Caco-2 (cell line): ENCODE data around the gene GADD45G. TPM values are rescaled to one million over a fixed set of nuclear protein-coding genes. Genes with fewer than 3 reads are reported as not detected.

Source experiments
- BruUV-seq: library from RNA; stranded (reverse); fragments of 400-500 nt; replicated peaks from 2 replicates; lab custom pipeline; 2021; lab: Mats Ljungman, UMichigan
- CTCF ChIA-PET: fragments of 300-600 bp; sonication (Branson Sonifier 250); formaldehyde crosslinking; loops from one replicate; lab custom pipeline; 2022; ENCODE audit warnings: antibody characterized with exemption; lab: Charles Lee
- POLR2A ChIA-PET: fragments of 300-600 bp; sonication (Branson Sonifier 250); formaldehyde crosslinking; loops from one replicate; lab custom pipeline; 2022; ENCODE audit warnings: antibody characterized with exemption; lab: Charles Lee
- DNase-seq, 2 experiments: peaks; one replicate each; pipeline versions ENCODE4 v3.0.0 to v3.0.0-alpha.2; 2020 to 2022
- H3K27me3 ChIP-seq: replicated peaks from 2 replicates; pipeline ENCODE4 v1.6.0; 2011; ENCODE audit warnings: low read length; ENCODE audit not compliant: control insufficient read depth, insufficient read depth
- H3K36me3 ChIP-seq: 2 replicates; pipeline ENCODE4 v1.5.1; 2011; ENCODE audit warnings: low read length; ENCODE audit not compliant: control insufficient read depth, insufficient read depth
- H3K4me1 ChIP-seq: fragments of 250-450 bp; sonication (Bioruptor Pico); 2 replicates; pipeline ENCODE4 v1.5.1; 2020; ENCODE audit warnings: mild to moderate bottlenecking
- H3K4me3 ChIP-seq: 2 replicates; pipeline ENCODE4 v1.5.1; 2011; ENCODE audit warnings: low read depth, mild to moderate bottlenecking, control low read depth, low read length
- H3K9me3 ChIP-seq: fragments of 250-450 bp; sonication (Bioruptor Pico); 2 replicates; pipeline ENCODE4 v1.5.1; 2020; ENCODE audit warnings: mild to moderate bottlenecking, moderate library complexity
- H3K27ac Mint-ChIP-seq: one replicate; pipeline ENCODE4 v1.8.0; 2022; ENCODE audit warnings: mixed read lengths; ENCODE audit not compliant: unreplicated experiment
- H3K27me3 Mint-ChIP-seq: one replicate; pipeline ENCODE4 v1.8.0; 2022; ENCODE audit warnings: mixed read lengths; ENCODE audit not compliant: insufficient read depth, unreplicated experiment
- H3K36me3 Mint-ChIP-seq: one replicate; pipeline ENCODE4 v1.8.0; 2022; ENCODE audit warnings: mild to moderate bottlenecking, mixed read lengths; ENCODE audit not compliant: insufficient read depth, unreplicated experiment
- H3K4me1 Mint-ChIP-seq: one replicate; pipeline ENCODE4 v1.8.0; 2022; ENCODE audit warnings: low read depth, mixed read lengths; ENCODE audit not compliant: unreplicated experiment
- H3K4me3 Mint-ChIP-seq: one replicate; pipeline ENCODE4 v1.8.0; 2022; ENCODE audit warnings: mild to moderate bottlenecking, moderate library complexity, mixed read lengths; ENCODE audit not compliant: unreplicated experiment
- H3K9me3 Mint-ChIP-seq: one replicate; pipeline ENCODE4 v1.8.0; 2022; ENCODE audit warnings: mixed read lengths; ENCODE audit not compliant: unreplicated experiment
- intact Hi-C: fragments of 100-400 bp; cut with micrococcal nuclease; formaldehyde crosslinking; loops from one replicate; pipeline ENCODE4 v1.10.0; 2022; ENCODE audit not compliant: unreplicated experiment
- total RNA-seq: library from RNA; stranded (reverse); gene quantifications from 2 replicates; pipeline ENCODE4 v1.2.3, GENCODE V29; 2022
- TF ChIP-seq, protein P1 (sequence below), 2 experiments: fragments of 200-600 bp in 1 of 2; IDR thresholded peaks; 1 replicate in 1 of 2; 2 replicates in 1 of 2; pipeline versions ENCODE4 v1.5.1 to v1.8.0; 2011 to 2022; ENCODE audit warnings: antibody characterized with exemption in 1 of 2, control low read depth in 1 of 2, inconsistent platforms in 1 of 2, low read depth in 1 of 2, low read length in 1 of 2, mild to moderate bottlenecking in 1 of 2, moderate library complexity in 1 of 2; ENCODE audit not compliant: insufficient read depth in 1 of 2, severe bottlenecking in 1 of 2, unreplicated experiment in 1 of 2

The GADD45G gene
- total RNA-seq, 1 experiment from 2014 or later, result 3.7 TPM

GRCh38 chr9:89619424-89620138, 14.8 kb downstream of the GADD45G start:
- no peak for DNase-seq

DNA sequence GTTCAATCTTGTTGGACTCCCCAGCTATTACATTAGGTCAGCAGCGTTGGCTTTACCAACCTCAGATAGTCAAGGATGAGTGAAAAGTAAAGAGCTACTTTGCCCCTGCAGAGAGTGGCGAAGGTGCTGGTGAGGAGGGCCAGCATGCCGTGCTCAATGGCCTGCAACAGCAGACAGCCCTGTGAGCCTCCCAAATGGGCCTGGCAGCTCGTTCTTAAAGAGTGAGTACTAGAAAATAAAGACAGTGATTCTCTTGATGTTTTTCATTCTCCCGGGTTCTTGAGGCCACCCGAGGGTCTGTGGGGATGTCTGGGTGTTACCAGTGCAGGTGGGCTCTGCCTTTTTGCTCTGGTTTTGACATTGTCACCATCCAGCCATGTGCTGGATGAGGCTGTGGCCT, 16.2 kb downstream of the GADD45G start:
- Mint-ChIP-seq H3K9me3 (no peaks in the 10 kb centered on the region), H3K27me3 (no peaks in the 10 kb centered on the region), H3K36me3 (no peaks in the 10 kb centered on the region), H3K27ac (no peak overlapping the region), H3K4me1 (no peaks in the 10 kb centered on the region), H3K4me3 (no peak overlapping the region)
- H3K9me3 ChIP-seq, result no peaks in the 10 kb centered on the region
- POLR2A ChIA-PET, result no interaction called here
- intact Hi-C loops, result no loop called here
- no peaks in the 10 kb centered on the region for H3K27me3 ChIP-seq
- no peak overlapping the region for H3K4me3 ChIP-seq
- 0 out of 2 replicates have a peak, but pooled peaks cover under 1% of the 10 kb centered on the region for H3K4me1 ChIP-seq
- no TSS peak for BruUV-seq
- TF ChIP-seq, protein P1, sequence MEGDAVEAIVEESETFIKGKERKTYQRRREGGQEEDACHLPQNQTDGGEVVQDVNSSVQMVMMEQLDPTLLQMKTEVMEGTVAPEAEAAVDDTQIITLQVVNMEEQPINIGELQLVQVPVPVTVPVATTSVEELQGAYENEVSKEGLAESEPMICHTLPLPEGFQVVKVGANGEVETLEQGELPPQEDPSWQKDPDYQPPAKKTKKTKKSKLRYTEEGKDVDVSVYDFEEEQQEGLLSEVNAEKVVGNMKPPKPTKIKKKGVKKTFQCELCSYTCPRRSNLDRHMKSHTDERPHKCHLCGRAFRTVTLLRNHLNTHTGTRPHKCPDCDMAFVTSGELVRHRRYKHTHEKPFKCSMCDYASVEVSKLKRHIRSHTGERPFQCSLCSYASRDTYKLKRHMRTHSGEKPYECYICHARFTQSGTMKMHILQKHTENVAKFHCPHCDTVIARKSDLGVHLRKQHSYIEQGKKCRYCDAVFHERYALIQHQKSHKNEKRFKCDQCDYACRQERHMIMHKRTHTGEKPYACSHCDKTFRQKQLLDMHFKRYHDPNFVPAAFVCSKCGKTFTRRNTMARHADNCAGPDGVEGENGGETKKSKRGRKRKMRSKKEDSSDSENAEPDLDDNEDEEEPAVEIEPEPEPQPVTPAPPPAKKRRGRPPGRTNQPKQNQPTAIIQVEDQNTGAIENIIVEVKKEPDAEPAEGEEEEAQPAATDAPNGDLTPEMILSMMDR (IDR thresholded peaks at IDR 0.05; ENCODE audit: insufficient read depth in 1 of 2, low read depth in 1 of 2, low read length in 1 of 2, severe bottlenecking in 1 of 2, unreplicated experiment in 1 of 2), result no peak
- no peaks in the 10 kb centered on the region for H3K36me3 ChIP-seq
- DNase-seq, result no peak
- CTCF ChIA-PET, result no interaction called here

More at GRCh38 chr9:89619424-89620138, 14.8 kb downstream of the GADD45G start:
- BruUV-seq, result no TSS peak
- H3K36me3 Mint-ChIP-seq, result no peaks in the 10 kb centered on the region
- ChIA-PET CTCF (no interaction called here), POLR2A (no interaction called here)
- TF ChIP-seq, protein P1 (IDR thresholded peaks at IDR 0.05; ENCODE audit: insufficient read depth in 1 of 2, low read depth in 1 of 2, low read length in 1 of 2, severe bottlenecking in 1 of 2, unreplicated experiment in 1 of 2), result no peak
- no peak overlapping the region for H3K27ac Mint-ChIP-seq
- no peaks in the 10 kb centered on the region for H3K4me1 ChIP-seq
- H3K9me3 Mint-ChIP-seq, result no peaks in the 10 kb centered on the region
- intact Hi-C loops, result no loop called here
- H3K4me3 Mint-ChIP-seq, result no peak overlapping the region
- no peaks in the 10 kb centered on the region for H3K27me3 ChIP-seq
- no peaks in the 10 kb centered on the region for H3K36me3 ChIP-seq
- no peak overlapping the region for H3K4me3 ChIP-seq
- H3K27me3 Mint-ChIP-seq, result no peaks in the 10 kb centered on the region
- no peaks in the 10 kb centered on the region for H3K9me3 ChIP-seq
- H3K4me1 Mint-ChIP-seq, result no peaks in the 10 kb centered on the region

GRCh38 chr9:89621676-89622075, 16.9 kb downstream of the GADD45G start:
- H3K36me3 Mint-ChIP-seq, result no peaks in the 10 kb centered on the region
- TF ChIP-seq, protein P1 (IDR thresholded peaks at IDR 0.05; ENCODE audit: insufficient read depth in 1 of 2, low read depth in 1 of 2, low read length in 1 of 2, severe bottlenecking in 1 of 2, unreplicated experiment in 1 of 2), result no peak
- 0 out of 2 replicates have a peak, but pooled peaks cover 6% of the 10 kb centered on the region for H3K4me1 ChIP-seq
- H3K27me3 Mint-ChIP-seq, result no peaks in the 10 kb centered on the region
- H3K9me3 Mint-ChIP-seq, result no peaks in the 10 kb centered on the region
- no peaks in the 10 kb centered on the region for H3K9me3 ChIP-seq
- ChIA-PET POLR2A (no interaction called here), CTCF (no interaction called here)
- intact Hi-C loops, result no loop called here
- H3K27me3 ChIP-seq, result no peaks in the 10 kb centered on the region
- no peak overlapping the region for H3K27ac Mint-ChIP-seq
- peaks cover 4% of the 10 kb centered on the region for H3K4me1 Mint-ChIP-seq
- H3K4me3 ChIP-seq, result no peak overlapping the region
- no peak for DNase-seq
- no TSS peak for BruUV-seq
- no peaks in the 10 kb centered on the region for H3K36me3 ChIP-seq
- no peak overlapping the region for H3K4me3 Mint-ChIP-seq
